NCI-H187 treated with DMSO at 0.1 percent for 48 hours (cell line): ENCODE data around the gene RAB36.

Experiments used
- DNase-seq: peaks from one replicate; lab custom pipeline; 2025; lab: John Stamatoyannopoulos, UW

Gene RAB36

DNA sequence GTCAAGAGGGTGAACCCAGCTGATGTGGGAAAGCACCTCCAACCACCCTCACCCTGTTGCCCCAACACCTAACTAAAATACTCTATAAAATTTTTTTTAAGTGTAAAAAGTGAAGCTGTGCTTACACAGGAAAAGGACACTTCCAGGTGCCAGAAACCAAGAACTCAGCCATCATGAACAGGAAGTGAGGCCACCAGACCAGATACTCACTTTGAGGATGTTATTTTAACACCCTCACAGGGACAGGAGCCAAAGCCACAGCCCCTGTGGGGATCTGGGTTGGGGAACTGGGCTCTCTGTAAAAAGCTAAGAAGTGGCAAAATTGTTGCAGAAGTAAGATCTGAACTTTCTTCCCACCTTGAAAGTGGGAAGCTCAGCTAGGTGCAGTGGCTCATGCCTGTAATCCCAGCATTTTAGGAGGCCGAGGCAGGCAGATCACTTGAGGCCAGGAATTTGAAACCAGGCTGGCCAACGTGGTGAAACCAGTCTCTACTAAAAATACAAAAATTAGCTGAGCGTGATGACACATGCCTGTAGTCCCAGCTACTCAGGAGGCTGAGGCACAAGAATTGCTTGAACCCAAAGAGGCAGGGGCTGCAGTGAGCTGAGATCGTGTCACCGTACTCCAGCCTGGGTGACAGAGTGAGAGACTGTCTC is 7.2 kb upstream of the RAB36 start:
- no peak for DNase-seq

DNA sequence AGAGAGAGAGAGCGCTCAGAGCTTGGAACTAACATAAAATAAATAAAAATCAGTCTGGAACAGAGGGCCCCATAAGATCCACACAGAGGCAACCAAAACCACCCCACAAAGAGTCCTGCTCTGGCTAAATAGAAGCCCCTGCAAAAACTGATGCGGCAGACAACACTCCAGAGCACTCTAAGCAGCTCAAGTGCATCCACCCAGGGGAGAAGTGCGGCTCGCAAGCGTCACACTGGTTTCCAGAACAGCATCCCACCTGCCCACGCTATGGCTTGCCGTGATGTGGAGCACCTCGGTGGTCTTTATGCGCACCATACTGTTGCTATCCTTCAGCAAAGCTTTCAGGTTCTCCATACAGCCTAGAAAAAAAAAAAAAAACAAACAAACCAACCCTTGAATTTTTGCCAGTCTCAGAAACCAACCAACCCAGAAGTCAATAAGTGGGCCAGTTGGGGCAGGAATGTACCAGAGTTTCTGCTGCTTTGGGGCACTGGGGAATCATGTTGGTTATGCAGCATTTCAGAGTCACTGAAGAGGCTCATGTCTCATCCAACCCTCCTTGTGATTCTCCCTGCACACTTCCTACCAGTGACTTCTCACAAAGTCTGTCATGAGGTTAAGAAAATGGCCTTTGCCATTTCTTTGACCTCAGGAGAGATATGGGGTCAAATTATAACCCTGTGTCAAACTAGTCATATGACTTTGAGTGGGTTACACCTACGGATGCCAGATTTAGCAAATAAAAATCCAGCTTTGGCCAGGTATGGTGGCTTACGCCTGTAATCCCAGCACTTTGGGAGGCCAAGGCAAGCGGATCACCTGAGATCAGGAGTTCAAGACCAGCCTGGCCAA is 6.5 kb upstream of the RAB36 start:
- no peak for DNase-seq

- no peak for DNase-seq
Observed at GRCh38 chr22:23140385-23140784, 4.9 kb upstream of the RAB36 start.

DNA sequence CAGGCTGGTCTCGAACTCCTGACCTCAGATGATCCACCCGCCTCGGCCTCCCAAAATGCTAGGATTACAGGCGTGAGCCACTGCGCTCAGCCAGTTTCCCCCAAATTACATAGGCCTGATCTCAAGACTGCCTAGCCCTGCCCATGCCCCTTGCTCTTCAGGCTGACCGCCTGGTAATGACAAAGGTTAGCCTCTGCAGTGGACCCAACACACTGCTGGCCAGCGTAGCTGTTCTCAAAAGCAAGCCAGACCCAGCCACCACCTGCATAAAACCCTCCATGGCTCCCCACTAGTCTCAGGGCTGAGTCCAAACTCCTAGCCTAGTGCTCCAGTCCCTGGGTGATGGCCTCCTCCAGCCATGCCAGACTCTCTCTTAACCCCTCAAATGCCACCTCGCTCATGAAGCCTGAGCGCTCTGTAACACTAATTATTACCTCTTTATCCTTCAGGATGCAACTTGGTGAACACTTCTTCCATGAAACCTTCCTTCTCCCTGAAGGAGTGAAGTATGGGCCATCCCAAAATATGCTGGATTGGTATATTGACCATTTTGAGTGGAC is 2.7 kb upstream of the RAB36 start:
- DNase-seq: no peak

GRCh38 chr22:23143119-23143518 is 2.2 kb upstream of the RAB36 start:
- no peak for DNase-seq

- DNase-seq: no peak
Observed at GRCh38 chr22:23144432-23144831, 845 bp upstream of the RAB36 start.

- DNase-seq: no peak
Observed at GRCh38 chr22:23145878-23146470, 697 bp downstream of the RAB36 start.

DNA sequence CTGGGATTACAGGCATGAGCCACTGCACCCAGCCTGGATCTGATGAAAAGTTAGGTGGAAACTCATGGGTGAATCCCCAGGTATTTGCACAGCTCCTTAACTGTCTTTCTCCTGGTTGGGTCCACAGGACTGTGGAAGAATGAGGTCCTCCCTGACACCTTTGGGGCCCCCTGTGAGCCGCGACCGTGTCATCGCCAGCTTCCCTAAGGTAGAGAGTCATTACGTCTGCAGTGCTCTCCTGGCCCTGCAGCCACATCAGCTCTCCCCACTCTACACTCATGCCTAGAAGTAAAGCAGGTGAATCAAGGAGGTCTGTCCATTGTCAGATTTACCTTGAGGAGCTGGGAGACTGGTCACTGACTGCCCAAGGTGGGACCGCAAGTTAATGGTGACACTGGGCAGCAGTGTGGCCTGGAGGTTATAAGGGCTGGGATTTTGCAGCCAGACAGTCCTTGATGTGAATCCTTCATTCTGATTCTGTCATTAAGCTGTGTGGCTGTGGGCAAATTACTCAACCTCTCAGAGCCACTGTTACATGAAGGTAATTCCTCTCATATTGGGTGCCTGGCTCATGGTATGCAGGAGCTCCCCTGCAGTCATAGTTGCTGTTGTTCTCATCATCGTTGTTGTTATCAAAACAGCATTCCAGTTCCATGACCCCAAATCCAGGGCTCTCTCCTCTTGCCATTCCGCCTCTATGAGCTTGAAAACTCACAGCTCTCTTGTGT is 1.4 kb downstream of the RAB36 start:
- no peak for DNase-seq

- DNase-seq: no peak
Observed at GRCh38 chr22:23147617-23148387, 2.5 kb downstream of the RAB36 start.

GRCh38 chr22:23149743-23150238 is 4.5 kb downstream of the RAB36 start:
- no peak for DNase-seq

DNA sequence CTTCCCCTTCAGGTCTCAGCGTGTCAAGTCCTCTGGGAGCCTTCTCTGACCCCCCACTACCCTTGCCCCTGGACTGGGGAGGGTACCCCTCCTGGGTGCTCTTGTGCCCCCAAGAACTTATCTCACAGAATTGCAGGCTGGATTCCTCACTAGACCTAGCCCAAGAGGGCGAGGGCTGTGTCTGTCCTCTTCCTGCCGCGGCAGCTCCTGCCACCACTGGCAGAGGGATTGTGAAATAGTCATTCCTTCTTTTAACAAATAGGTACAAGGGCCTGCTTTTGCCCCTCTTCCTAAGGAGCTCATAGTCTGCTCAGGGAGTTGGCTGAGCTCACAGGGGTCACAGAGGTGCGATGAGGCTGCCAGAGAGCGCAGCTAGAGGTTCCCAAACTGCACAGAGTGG is 5.5 kb downstream of the RAB36 start:
- DNase-seq: no peak

GRCh38 chr22:23151827-23152226 is 6.5 kb downstream of the RAB36 start:
- DNase-seq: no peak

- no peak for DNase-seq
Observed at GRCh38 chr22:23152238-23153114, 7.2 kb downstream of the RAB36 start.

DNA sequence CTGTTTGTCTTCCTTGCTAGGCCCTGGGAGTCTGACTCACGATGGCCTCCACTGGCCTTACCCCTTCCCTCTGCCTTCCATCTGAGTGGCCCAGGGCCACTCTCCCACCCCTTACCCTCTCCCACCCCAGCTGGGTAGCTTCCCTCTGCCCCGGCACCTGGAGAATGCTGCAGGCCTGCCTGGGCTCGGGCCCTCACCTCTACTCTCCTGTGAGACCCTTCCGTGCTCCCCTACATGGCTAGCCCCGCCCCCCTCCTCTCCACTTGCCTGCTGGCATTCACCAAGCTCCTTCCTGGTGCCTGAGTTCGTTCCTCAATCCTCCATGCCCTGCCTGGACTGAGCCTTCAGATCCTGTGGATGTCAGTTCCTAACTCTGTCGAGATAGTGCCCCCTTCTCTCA is 8.7 kb downstream of the RAB36 start:
- no peak for DNase-seq

GRCh38 chr22:23154461-23154860 is 9.2 kb downstream of the RAB36 start:
- DNase-seq: no peak

DNA sequence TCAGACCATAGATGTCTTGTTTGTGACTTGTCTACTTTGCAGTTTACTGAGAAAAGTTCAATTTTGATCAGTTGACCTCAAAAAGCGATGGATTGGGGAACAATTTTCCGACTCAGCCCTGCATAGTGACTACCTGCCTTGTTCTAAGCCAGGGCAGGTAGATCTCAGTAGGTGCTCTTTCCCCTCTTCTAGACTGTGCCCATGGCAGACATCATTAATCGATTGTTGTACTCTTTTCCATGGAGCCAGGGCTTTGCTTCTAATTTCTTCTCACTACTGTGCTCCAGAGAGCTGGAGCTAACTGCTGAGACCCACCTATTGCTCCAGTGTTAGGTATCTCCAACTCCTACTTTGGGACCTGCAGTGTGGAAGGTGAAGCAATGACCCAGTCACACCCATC is 9.9 kb downstream of the RAB36 start:
- DNase-seq: no peak

DNA sequence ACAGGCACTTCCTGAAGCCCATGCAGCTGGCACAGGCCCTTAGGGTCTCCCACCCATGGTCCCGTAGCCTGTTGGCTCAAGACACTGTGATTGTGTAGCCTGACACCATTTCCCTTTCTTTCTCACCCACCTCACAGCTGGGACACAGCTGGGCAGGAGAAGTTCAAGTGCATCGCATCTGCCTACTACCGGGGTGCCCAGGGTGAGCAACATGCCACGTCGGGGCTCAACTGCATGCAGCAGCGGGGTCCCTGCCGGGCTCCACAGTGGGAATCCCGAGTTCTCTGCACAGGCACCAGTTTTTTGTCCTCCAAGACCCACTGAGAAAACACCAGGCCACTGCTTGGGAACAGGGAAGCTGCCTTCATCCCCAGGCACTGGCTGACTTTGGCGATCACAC is 10.6 kb downstream of the RAB36 start:
- no peak for DNase-seq

DNA sequence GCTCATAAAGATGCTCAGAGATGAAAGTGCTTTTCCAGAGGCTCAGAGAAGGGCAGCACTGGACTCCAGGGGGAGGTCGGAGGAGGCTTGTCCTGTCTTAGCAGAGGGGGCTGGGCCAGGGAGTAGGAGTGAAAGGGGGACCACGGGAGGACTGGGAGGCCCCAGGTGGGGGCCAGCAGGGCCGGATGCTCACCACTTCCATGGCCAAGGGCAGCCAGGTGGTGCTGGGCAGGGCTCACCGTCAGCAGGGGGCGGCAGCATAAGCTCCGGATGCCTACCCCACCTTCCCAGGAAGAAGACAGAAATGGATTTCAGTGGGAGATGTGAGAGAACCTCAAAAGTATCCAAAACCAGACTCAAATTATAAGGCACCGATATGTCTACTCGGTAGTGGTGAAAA is 11.0 kb downstream of the RAB36 start:
- no peak for DNase-seq

GRCh38 chr22:23157560-23158515 is 12.6 kb downstream of the RAB36 start:
- no peak for DNase-seq
